Measurements from ENCODE around the gene SPAG9. TPM values are rescaled to one million over a fixed set of nuclear protein-coding genes. Genes with fewer than 3 reads are reported as not detected.

The SPAG9 gene
- total RNA-seq, 1 experiment from 2014 or later, result 77.6 TPM

DNA sequence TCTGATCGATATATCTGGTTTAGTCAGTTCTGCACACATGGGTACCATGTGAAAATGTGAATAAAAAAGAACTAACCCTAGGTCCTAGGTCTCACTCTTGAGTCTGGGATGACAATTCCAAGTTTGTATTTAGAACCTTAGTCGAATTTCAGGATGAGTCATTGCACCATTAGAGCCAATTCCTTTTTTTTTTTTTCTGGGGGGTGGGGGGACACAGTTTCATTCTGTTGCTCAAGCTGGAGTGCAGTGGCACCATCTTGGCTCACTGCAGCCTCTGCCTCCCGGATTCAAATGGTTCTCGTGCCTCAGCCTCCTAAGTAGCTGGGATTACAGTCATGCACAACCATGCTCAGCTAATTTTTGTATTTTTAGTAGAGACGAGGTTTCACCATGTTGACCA, 41.6 kb downstream of the SPAG9 start:
- no peaks in the 10 kb centered on the region for H3K9me3 ChIP-seq (ENCODE audit: control insufficient read depth in 1 of 2, insufficient read depth in 1 of 2, low read depth in 1 of 2, low read length in 2 of 2)
- H3K36me3 ChIP-seq (ENCODE audit: control insufficient read depth in 1 of 2, insufficient read depth in 2 of 2, low read length in 2 of 2), result peaks cover 10 to 17% of the 10 kb centered on the region in 2 experiments
- no peak overlapping the region for H3K27ac ChIP-seq (ENCODE audit: low read depth, low read length)
- ChIA-PET CTCF (interaction anchor here (1.0 kb wide), 1 partner anchor 22 kb away, joined by 3 read pairs; no protein-coding TSS in a partner anchor), RAD21 (ENCODE audit: low non-redundant PET in 1 of 2, low total read pairs in 2 of 2, uncharacterized antibody in 2 of 2, unreplicated experiment in 2 of 2) (no interaction called here), POLR2A (no interaction called here)
- H3K4me2 ChIP-seq (ENCODE audit: low read length), result no peak overlapping the region
- TSS peak; percentile 39 for BruUV-seq (replicated peaks)
- H3K27me3 ChIP-seq (ENCODE audit: insufficient read depth, low read length), result no peaks in the 10 kb centered on the region
- intact Hi-C loops (cut with micrococcal nuclease), result no loop called here
- H3K9ac ChIP-seq (ENCODE audit: low read length), result no peak overlapping the region
- ATAC-seq, result no peak
- H3K4me3 ChIP-seq (replicated peaks in 1 of 2; ENCODE audit: low read depth in 1 of 2, low read length in 2 of 2), result no peak overlapping the region
- no peak for DNase-seq (ENCODE audit: low read depth, low spot score)
- H3K9me2 ChIP-seq (ENCODE audit: insufficient read depth), result no peaks in the 10 kb centered on the region
- peaks cover 5% of the 10 kb centered on the region; the same call in 1 of the 2 replicates for H4K20me1 ChIP-seq (ENCODE audit: insufficient read depth)
- H3K79me2 ChIP-seq (ENCODE audit: insufficient read depth, low read length), result peaks cover 50% of the 10 kb centered on the region
- peaks cover 0 to 14% of the 10 kb centered on the region in 2 experiments; a peak in 2 of 4 replicates for H3K4me1 ChIP-seq (ENCODE audit: control insufficient read depth in 1 of 2, insufficient read depth in 2 of 2, low read length in 2 of 2)
- TF ChIP-seq CEBPB (IDR thresholded peaks at IDR 0.05; ENCODE audit: low read depth), result no peak
- no peak for TF ChIP-seq SRF (IDR thresholded peaks at IDR 0.05; ENCODE audit: low read depth)
- H2AFZ ChIP-seq (ENCODE audit: low read depth, low read length, poor library complexity, severe bottlenecking), result no peak overlapping the region

DNA sequence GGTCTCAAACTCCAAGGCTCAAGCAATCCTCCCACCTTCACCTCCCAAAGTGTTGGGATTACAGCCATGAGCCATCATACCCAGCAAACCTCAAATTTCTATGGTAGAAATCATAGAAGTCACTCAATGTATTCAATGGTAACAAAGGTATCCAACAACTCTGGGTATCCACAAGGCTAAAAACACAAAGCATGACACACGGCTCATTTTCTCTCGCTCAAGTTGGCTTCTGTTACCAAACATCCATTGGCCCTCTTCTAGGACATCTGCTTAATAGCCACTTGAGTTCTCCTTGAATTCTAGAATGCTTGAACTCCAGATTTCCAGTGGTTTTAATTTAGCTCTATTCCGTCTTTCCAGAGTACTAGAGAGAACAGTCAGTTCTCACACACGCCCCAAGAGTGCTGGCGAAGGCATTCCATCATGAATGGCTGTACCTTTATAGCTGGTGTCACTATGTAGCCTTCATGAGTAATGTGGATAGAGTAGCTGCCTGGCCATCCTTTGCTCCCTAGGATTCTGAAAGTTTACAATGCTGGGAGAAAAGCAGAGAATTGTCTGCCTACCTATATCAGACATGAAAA, 42.6 kb downstream of the SPAG9 start:
- Histone ChIP-seq H3K27me3 (ENCODE audit: insufficient read depth, low read length) (no peaks in the 10 kb centered on the region), H2AFZ (ENCODE audit: low read depth, low read length, poor library complexity, severe bottlenecking) (no peak overlapping the region), H3K27ac (ENCODE audit: low read depth, low read length) (no peak overlapping the region), H3K9me2 (ENCODE audit: insufficient read depth) (no peaks in the 10 kb centered on the region), H4K20me1 (ENCODE audit: insufficient read depth) (peaks cover 5% of the 10 kb centered on the region; the same call in 1 of the 2 replicates), H3K79me2 (ENCODE audit: insufficient read depth, low read length) (peaks cover 46% of the 10 kb centered on the region), H3K36me3 (ENCODE audit: control insufficient read depth in 1 of 2, insufficient read depth in 2 of 2, low read length in 2 of 2) (peaks cover 10 to 17% of the 10 kb centered on the region in 2 experiments), H3K9ac (ENCODE audit: low read length) (no peak overlapping the region), H3K4me3 (replicated peaks in 1 of 2; ENCODE audit: low read depth in 1 of 2, low read length in 2 of 2) (no peak overlapping the region), H3K4me1 (ENCODE audit: control insufficient read depth in 1 of 2, insufficient read depth in 2 of 2, low read length in 2 of 2) (peaks cover 4 to 18% of the 10 kb centered on the region in 2 experiments), H3K9me3 (ENCODE audit: control insufficient read depth in 1 of 2, insufficient read depth in 1 of 2, low read depth in 1 of 2, low read length in 2 of 2) (no peaks in the 10 kb centered on the region), H3K4me2 (ENCODE audit: low read length) (no peak overlapping the region)
- intact Hi-C loops (cut with micrococcal nuclease), result no loop called here
- DNase-seq (ENCODE audit: low read depth, low spot score) (no peak), ATAC-seq (no peak)
- POLR2A ChIA-PET, result no interaction called here
- CTCF ChIA-PET, result interaction anchor here (1.0 kb wide), 1 partner anchor 21 kb away, joined by 3 read pairs; no protein-coding TSS in a partner anchor
- no TSS peak for BruUV-seq (replicated peaks)
- RAD21 ChIA-PET (ENCODE audit: low non-redundant PET in 1 of 2, low total read pairs in 2 of 2, uncharacterized antibody in 2 of 2, unreplicated experiment in 2 of 2), result no interaction called here
- TF ChIP-seq CEBPB (IDR thresholded peaks at IDR 0.05; ENCODE audit: low read depth) (no peak), EGR1 (IDR thresholded peaks at IDR 0.05; ENCODE audit: low read depth) (no peak), CBX3 (IDR thresholded peaks at IDR 0.05; ENCODE audit: low read depth) (no peak), EZH2 (IDR thresholded peaks at IDR 0.05) (no peak), ZNF274 (IDR thresholded peaks at IDR 0.05; ENCODE audit: low read depth, low read length) (no peak)
- TF ChIP-seq, protein P1, sequence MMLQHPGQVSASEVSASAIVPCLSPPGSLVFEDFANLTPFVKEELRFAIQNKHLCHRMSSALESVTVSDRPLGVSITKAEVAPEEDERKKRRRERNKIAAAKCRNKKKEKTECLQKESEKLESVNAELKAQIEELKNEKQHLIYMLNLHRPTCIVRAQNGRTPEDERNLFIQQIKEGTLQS (IDR thresholded peaks at IDR 0.05), result no peak
